ENCODE measurements around the gene MAP3K13.
"Not testable (repeated sequence)": the region's sequence is repeated elsewhere in the genome, so short reads cannot be mapped to it uniquely, and the experiment has no call there.

Gene MAP3K13

DNA sequence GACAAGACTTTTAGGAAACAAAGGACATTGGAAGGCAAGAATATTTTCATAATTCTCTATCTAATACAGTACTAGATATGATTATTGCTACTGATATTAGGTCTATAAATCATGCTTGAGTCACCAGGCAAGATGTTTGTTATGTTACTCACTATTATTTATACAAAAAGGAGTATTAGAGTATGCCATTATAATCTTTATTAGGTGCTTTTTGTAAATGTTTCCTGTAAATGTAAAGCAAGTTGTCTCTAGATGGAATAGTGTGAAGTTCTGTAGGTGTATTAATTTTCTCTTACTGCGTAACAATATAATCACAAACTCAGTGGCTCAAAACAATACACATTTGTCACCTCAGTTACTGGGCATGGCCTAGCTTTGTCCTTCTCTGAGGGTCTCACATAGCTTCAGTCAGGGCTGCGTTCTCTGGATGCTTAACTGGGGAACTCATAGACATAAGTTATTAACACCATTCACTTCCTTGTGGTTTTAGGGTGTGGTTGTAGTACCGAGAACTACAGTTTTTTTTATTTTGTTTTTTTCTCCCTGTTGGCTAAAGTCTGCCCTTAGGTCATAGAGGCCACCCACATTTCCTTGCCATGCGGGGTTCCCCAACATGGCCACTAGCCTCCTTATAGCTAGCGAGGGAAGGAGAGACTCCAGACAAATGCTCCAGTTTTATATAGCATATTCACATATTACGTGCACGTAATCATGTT, 20.3 kb upstream of the MAP3K13 start:
- DNase-seq (ENCODE audit: low spot score): no peak

- no peak for DNase-seq (ENCODE audit: low spot score)
Observed at GRCh38 chr3:185347399-185347798, 15.5 kb upstream of the MAP3K13 start.

GRCh38 chr3:185350841-185351240, 12.1 kb upstream of the MAP3K13 start:
- no peak for DNase-seq (ENCODE audit: low spot score)

GRCh38 chr3:185351396-185351795, 11.5 kb upstream of the MAP3K13 start:
- no peak for DNase-seq (ENCODE audit: low spot score)

- DNase-seq (ENCODE audit: low spot score): no peak
Observed at GRCh38 chr3:185353225-185353624, 9.7 kb upstream of the MAP3K13 start.

DNA sequence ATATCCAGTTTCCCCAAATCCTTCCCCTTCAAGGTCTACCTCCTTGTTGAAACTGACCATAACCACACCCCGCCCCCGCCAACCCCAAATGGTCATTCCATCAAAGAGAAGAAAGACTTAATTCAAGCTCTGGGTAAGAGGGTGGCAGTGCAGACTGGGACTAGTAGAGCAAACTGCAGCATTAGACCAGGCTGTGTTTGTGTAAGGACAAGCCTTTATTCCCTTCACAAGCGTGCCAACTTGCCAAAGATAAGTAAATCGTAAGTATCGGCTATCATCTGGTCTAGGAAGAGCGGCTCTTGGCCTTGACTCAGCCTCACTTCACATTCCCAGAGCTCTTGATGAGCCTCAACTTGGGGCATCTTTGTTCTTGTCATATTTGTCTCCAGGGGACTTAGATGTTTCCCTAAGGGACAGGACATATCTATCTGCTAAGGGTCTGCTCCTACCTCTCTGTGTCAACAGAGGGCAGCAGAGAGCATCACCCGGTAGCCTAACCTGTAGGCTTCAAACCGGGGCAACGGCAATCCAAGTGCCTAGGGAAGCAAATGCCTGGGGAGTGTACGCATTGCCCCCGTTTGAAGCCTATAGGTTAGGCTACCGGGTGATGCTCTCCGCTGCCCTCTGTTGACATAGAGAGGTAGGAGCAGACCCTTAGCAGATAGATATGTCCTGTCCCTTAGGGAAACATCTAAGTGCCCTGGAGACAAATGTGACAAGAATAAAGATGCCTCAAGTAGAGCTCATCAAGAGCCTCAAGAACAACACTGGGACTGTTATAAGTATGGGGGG, 8.9 kb upstream of the MAP3K13 start:
- peak; percentile 68 for DNase-seq (ENCODE audit: low spot score)

DNA sequence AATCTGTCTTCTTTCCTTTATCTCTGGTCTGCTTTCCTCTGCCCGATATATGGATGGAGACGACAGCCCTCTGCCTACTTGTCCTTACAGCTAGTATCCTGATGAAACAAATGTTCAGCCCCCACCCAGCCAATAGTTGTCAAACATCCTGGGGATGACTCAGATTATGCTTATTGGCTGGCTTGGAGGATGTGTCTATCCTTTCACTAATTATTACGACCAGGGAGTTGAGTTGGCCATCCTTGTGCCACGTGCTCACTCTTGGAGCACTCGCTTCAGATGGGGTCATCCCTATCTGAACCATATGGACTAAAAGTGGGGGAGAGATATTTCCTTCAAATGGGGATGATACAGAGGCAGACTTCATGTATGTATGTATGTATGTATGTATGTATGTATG, 6.4 kb upstream of the MAP3K13 start:
- DNase-seq (ENCODE audit: low spot score): peak; percentile 28

DNA sequence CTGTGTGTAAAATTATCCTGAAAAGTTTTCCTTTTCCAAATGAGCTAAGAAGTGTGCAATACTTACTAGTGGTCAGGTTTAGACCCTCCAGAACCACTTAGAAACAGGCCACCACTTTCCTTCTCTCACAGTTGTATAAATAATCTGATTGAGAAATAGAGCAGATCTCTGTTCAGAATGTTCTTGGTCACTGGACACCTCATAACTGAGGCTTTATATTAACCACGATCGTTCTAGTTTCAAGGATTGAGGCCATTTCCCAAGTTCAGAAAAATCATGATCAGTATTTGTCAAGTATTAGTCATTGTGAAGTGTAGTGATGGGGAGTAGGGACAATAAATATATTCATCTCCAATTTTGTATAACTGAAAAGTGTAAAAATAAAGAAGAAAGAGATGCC, 1.0 kb upstream of the MAP3K13 start:
- no peak for DNase-seq (ENCODE audit: low spot score)

DNA sequence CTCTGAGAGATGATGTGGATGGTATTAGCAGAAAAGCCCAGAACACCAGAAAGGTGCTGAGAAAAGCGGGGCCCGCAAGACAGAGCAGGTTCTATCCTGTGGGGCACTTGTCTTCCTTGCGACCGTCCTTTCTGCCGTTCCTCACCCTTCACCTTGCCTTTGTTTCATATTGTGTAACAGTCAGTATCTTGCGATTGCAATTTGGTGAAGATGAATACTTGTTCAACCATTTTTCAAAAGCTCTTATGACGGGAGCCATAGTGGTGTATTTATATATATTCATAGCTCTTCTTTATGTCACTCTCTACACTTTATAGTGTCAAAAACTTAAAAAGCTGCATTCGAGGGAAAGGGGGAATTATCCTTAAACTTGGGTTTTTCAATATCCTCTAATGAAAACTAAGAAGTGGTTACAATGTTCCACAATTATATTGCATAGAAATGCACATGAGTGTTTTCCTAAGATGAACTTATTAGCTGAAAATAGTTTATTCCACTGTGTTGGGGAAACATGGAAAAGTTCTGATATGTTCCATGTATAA, 797 bp downstream of the MAP3K13 start:
- DNase-seq (ENCODE audit: low spot score): no peak

GRCh38 chr3:185365291-185366073, 2.5 kb downstream of the MAP3K13 start:
- DNase-seq (ENCODE audit: low spot score): no peak

DNA sequence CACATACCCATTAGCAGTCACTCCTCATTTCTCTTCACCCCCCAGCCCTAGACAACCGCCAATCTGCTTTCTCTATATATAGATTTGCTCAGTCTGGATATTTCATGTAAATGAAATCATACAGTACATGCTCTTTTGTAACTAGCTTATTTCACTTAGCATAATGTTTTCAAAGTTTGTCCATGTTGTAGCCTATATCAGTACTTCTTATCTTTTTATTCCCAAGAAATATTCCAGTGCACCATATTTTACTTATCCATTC, 3.1 kb downstream of the MAP3K13 start:
- no peak for DNase-seq (ENCODE audit: low spot score)

GRCh38 chr3:185366913-185367312, 4.0 kb downstream of the MAP3K13 start:
- no peak for DNase-seq (ENCODE audit: low spot score)

DNA sequence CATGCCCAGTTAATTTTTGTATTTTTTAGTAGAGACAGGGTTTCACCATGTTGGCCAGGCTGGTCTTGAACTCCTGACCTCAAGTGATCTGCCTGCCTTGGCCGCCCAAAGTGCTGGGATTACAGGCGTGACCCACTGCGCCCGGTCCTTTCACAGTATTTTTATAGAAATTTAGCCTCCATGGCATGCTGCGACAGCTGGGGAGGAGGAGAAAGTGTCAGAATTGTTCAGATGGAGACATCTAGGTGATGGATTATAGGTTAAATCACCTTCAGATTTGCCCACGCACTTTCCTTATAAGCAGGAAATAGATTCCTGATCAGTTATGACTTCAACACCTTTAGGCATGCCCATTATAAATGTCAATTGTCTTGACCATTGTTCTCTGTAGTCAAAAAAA, 7.4 kb downstream of the MAP3K13 start:
- not testable (repeated sequence) for DNase-seq (ENCODE audit: low spot score)

DNA sequence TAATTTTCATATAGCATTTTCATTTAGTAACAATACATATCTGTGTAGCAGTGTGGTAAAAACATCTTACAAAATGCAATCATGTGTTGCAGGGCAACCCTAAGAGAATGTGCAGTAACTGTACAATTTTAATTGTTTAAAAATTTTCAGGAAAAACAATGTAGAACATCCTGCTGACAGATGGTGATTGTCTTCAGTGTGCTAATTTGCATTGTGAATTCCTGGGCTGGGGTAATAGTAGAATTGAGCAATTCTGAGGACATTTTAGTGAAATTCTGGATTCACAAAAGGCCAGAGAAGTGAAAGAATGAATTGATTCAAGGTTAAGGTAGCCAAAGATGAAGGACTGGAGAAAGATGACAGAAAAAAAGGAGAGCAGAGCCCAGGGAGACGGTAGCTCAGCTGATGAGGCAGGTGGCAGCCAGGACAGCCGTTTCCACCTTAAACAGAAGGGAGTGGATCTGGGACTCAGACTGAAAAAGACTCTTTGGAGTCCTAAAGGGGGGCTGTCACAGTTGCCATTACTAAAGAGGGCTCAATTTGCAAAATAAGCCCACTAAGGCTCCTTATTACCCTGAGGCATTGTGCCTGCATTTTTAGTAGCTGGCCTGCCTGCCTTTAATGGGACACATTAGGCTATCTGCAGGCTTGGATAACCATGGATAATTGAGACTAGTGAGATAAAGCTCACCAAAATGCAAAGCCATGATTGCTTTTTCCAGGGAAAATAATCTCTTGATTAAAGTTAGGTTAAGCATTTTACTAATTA, 8.6 kb downstream of the MAP3K13 start:
- DNase-seq (ENCODE audit: low spot score): no peak

DNA sequence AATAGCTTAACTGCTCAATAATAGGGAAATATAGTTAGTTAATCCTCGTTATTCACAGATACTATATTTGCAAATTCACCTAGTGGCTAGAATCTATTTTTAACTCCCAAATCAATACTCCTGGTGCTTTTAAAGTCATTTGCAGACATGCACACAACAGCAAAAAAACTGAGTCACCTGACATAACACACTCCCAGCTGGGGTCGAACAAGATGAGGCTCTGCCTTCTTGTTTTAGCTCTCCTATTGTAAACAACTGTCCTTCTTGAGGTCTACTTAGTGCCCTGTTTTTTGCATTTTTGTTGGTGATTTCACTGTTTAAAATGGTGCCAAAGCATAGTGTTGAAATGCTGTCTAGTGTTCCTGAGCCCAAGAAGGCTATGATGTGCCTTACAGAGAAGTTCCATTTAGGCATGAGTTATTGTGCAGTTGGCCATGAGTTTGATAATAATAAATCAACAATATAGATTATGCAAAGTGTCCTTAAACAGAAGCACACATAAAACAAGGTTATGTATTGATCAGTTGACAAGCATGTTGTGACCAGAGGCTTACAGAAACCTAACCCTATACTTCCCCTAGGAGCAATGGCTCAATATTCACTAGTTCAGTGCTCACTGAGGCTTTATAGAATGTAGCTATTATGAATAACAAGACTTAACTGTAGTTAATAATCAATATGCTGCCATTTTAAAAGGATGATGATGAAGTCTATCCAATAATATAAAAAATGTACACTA, 18.6 kb downstream of the MAP3K13 start:
- no peak for DNase-seq (ENCODE audit: low spot score)

DNA sequence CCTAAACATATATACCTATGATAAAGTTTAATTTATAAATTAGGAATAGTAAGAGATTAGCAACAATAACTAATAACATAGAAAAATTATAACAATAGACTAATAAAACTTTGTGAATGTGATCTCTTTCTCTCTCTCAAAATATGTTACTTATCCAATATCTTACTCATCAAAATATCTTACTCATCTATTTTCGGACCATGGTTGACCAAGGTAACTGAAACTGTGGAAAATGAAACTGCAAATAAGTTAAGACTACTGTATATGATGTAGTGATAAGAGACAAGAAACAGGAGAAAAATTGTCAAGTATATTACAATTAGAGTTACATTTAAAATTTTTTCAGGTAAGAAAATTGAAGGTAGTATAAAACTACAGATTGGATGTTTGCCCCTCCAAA, 19.2 kb downstream of the MAP3K13 start:
- no peak for DNase-seq (ENCODE audit: low spot score)

DNA sequence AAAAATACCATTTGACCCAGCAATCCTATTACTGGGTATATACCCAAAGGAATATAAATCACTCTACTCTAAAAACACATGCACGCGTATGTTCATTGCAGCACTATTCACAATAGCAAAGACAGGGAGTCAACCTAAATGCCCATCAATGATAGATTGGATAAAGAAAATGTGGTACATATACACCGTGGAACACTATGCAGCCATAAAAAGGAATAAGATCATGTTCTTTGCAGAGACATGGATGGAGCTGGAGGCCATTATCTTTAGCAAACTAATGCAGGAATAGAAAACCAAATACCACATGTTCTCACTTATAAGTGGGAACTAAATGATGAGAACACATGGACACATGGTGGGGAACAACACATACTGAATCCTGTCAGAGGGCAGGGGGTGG, 23.6 kb downstream of the MAP3K13 start:
- not testable (repeated sequence) for DNase-seq (ENCODE audit: low spot score)

GRCh38 chr3:185387646-185388045, 24.7 kb downstream of the MAP3K13 start:
- no peak for DNase-seq (ENCODE audit: low spot score)

GRCh38 chr3:185393055-185393454, 30.1 kb downstream of the MAP3K13 start:
- DNase-seq (ENCODE audit: low spot score): no peak

GRCh38 chr3:185397676-185398075, 34.7 kb downstream of the MAP3K13 start:
- DNase-seq (ENCODE audit: low spot score): no peak

Data from RKO (cell line).